ENCODE data around the gene BCL6B.

Gene BCL6B

DNA sequence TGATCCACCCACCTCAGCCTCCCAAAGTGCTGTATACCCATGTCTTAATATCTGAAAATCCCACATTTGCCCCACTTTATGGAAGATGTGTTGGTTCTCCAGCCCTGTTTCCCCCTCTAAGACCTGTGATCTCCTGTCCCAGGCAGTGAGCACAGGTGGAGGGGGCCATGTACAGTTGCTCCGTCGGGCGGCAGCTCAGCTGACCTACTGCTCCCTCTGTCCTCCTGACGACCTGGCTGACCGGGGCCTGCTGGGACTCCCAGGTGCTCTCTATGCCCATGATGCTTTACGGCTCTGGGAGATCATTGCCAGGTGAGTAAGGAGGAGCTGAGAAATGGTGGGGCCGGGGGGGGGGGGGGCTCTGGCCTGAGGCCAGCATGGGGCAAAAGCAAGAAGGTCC is 17.1 kb upstream of the BCL6B start:
- POLR2A ChIA-PET: no interaction called here
- CTCF ChIA-PET: interaction anchor here (0.6 to 14.9 kb wide), 9 partner anchors 16 to 341 kb away, joined by 3 to 301 read pairs (median 8); partner anchors contain the start of gene SLC16A11
- H3K4me3 ChIP-seq (ENCODE audit: low read depth, low read length): no peak overlapping the region
- no peak for DNase-seq (ENCODE audit: low read depth, low spot score)
- TF ChIP-seq, protein P1, sequence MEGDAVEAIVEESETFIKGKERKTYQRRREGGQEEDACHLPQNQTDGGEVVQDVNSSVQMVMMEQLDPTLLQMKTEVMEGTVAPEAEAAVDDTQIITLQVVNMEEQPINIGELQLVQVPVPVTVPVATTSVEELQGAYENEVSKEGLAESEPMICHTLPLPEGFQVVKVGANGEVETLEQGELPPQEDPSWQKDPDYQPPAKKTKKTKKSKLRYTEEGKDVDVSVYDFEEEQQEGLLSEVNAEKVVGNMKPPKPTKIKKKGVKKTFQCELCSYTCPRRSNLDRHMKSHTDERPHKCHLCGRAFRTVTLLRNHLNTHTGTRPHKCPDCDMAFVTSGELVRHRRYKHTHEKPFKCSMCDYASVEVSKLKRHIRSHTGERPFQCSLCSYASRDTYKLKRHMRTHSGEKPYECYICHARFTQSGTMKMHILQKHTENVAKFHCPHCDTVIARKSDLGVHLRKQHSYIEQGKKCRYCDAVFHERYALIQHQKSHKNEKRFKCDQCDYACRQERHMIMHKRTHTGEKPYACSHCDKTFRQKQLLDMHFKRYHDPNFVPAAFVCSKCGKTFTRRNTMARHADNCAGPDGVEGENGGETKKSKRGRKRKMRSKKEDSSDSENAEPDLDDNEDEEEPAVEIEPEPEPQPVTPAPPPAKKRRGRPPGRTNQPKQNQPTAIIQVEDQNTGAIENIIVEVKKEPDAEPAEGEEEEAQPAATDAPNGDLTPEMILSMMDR (IDR thresholded peaks at IDR 0.05; ENCODE audit: insufficient read depth, low read length, missing control alignments): no peak

- POLR2A ChIA-PET: no interaction called here
- TF ChIP-seq, protein P1 (IDR thresholded peaks at IDR 0.05; ENCODE audit: insufficient read depth, low read length, missing control alignments): no peak
- H3K4me3 ChIP-seq (ENCODE audit: low read depth, low read length): no peak overlapping the region
- CTCF ChIA-PET: interaction anchor here (2.0 to 14.9 kb wide), 4 partner anchors 15 to 164 kb away, joined by 8 to 301 read pairs (median 98); no protein-coding TSS in a partner anchor
- no peak for DNase-seq (ENCODE audit: low read depth, low spot score)
These were observed 15.7 kb upstream of the BCL6B start for GRCh38 chr17:7007143-7007542.

DNA sequence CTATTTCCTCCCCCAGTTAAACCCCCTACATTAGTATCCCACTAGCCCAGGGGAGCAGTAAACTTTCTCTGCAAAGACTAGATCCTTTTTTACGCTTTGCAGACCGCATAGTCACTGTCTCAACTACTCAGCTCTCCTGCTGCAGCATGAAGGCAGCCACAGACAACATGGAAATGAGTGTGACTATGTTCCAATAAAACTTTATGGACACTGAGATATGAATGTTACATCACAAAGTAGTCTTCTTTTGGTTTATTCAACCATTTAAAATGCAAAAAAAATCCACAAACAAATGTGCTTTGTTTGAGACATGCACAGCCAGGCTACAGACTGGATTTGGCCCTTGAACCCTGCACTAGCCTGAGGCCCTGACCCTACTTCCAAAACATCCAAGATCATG is 12.3 kb upstream of the BCL6B start:
- H3K4me3 ChIP-seq (ENCODE audit: low read depth, low read length): no peak overlapping the region; the same call in 1 of the 2 replicates
- DNase-seq (ENCODE audit: low read depth, low spot score): no peak
- ChIA-PET POLR2A (no interaction called here), CTCF (interaction anchor here (2.4 to 14.9 kb wide), 5 partner anchors 7 to 101 kb away, joined by 9 to 301 read pairs (median 22); no protein-coding TSS in a partner anchor)
- TF ChIP-seq, protein P1 (IDR thresholded peaks at IDR 0.05; ENCODE audit: insufficient read depth, low read length, missing control alignments): no peak

- CTCF ChIA-PET: interaction anchor here (1.1 to 14.9 kb wide), 7 partner anchors 8 to 168 kb away, joined by 3 to 301 read pairs (median 9); no protein-coding TSS in a partner anchor
- POLR2A ChIA-PET: no interaction called here
- H3K4me3 ChIP-seq (ENCODE audit: low read depth, low read length): peak overlapping the region; percentile 97
- TF ChIP-seq, protein P1 (IDR thresholded peaks at IDR 0.05; ENCODE audit: insufficient read depth, low read length, missing control alignments): no peak
- DNase-seq (ENCODE audit: low read depth, low spot score): no peak
These were observed 11.4 kb upstream of the BCL6B start for GRCh38 chr17:7011415-7011814.

DNA sequence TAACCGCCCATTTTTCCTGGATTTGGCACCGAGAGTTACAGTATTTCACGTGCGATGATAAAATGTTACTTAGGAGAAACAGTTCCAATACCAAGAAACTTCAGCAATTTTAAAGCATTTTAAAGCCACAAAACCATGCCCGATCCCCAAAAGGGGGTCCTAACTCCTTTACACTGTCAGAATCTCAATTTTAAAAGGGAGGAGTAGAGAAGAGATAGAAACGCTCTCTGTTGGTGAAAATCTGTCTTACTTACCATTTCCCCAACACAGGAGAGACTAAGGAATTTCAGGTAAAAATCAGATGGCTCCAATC is 11.0 kb upstream of the BCL6B start:
- peak overlapping the region; percentile 97 for H3K4me3 ChIP-seq (ENCODE audit: low read depth, low read length)
- DNase-seq (ENCODE audit: low read depth, low spot score): no peak
- TF ChIP-seq, protein P1 (IDR thresholded peaks at IDR 0.05; ENCODE audit: insufficient read depth, low read length, missing control alignments): no peak
- POLR2A ChIA-PET: no interaction called here
- CTCF ChIA-PET: interaction anchor here (1.1 to 14.9 kb wide), 6 partner anchors 9 to 169 kb away, joined by 3 to 301 read pairs (median 14); no protein-coding TSS in a partner anchor

- TF ChIP-seq, protein P1 (IDR thresholded peaks at IDR 0.05; ENCODE audit: insufficient read depth, low read length, missing control alignments): peak; percentile 84
- peak overlapping the region; percentile 97 for H3K4me3 ChIP-seq (ENCODE audit: low read depth, low read length)
- peak; percentile 73 for DNase-seq (ENCODE audit: low read depth, low spot score)
- POLR2A ChIA-PET: interaction anchor here (1.3 kb wide), 1 partner anchor 87 kb away, joined by 4 read pairs; no protein-coding TSS in a partner anchor
- CTCF ChIA-PET: interaction anchor here (1.0 to 2.1 kb wide), 5 partner anchors 9 to 351 kb away, joined by 3 to 22 read pairs (median 7); partner anchors contain the start of gene BCL6B
These were observed 8.4 kb upstream of the BCL6B start for GRCh38 chr17:7014261-7014994.

Measured in AG04449 (cell line).